Thyroid gland (tissue), 4 donors: Measurements from ENCODE around the gene CRACR2B. TPM values are rescaled to one million over a fixed set of nuclear protein-coding genes. Genes with fewer than 3 reads are reported as not detected.
A peak's percentile ranks its signal among the peaks of the same experiment; 100 is the strongest.

Experiments
- DNase-seq, 2 donors: peaks; one replicate each; pipeline ENCODE4 v3.0.0-alpha.2; 2019
- H3K27ac ChIP-seq, 3 donors: fragments of 200-600 bp; sonication (generic); 1 replicate in 2 of 3; 2 replicates in 1 of 3; pipeline ENCODE4 v1.5.1; 2016 to 2019; ENCODE audit warnings: mild to moderate bottlenecking in 1 of 3, moderate library complexity in 1 of 3
- H3K27me3 ChIP-seq: fragments of 200-600 bp; sonication (generic); one replicate; pipeline ENCODE4 v1.5.1; 2019
- H3K36me3 ChIP-seq, 2 donors: fragments of 200-600 bp; sonication (generic); one replicate each; pipeline ENCODE4 v1.5.1; 2016 to 2019
- H3K4me1 ChIP-seq, 2 donors: fragments of 200-600 bp; sonication (generic); one replicate each; pipeline ENCODE4 v1.5.1; 2017 to 2019
- H3K4me3 ChIP-seq, 3 donors: fragments of 200-600 bp; sonication (generic); replicated peaks in 1 of 3; 1 replicate in 2 of 3; 2 replicates in 1 of 3; pipeline ENCODE4 v1.5.1; 2016; ENCODE audit warnings: mild to moderate bottlenecking in 1 of 3
- H3K9me3 ChIP-seq: fragments of 200-600 bp; sonication (generic); one replicate; pipeline ENCODE4 v1.5.1; 2017
- POLR2A ChIP-seq, 2 donors: fragments of 450-650 bp; IDR thresholded peaks; one replicate each; pipeline ENCODE4 v1.6.1; 2017; ENCODE audit warnings: antibody characterized with exemption in 2 of 2, mild to moderate bottlenecking in 2 of 2, moderate library complexity in 1 of 2
- WGBS, 2 donors: methylation state at CpG; one replicate each; pipeline ENCODE4 v1.1.5; 2017; 5-methylcytosine and 5-hydroxymethylcytosine counted together
- intact Hi-C: fragments of 100-400 bp; cut with DNase I; formaldehyde crosslinking; loops from one replicate; pipeline ENCODE4 v1.15.1; 2023
- total RNA-seq, 4 donors: library from RNA; depleted of rRNA; stranded (reverse); fragments of >200 nt; gene quantifications; one replicate each; pipeline ENCODE4 v1.2.3, GENCODE V29; 2016
- TF ChIP-seq, protein P1 (sequence below), 6 experiments: fragments of 200-600 bp in 3 of 6; fragments of 450-650 bp in 3 of 6; sonication (generic) in 3 of 6; IDR thresholded peaks; one replicate each; pipeline ENCODE4 v1.5.1; 2016 to 2019; ENCODE audit warnings: antibody characterized with exemption in 6 of 6, mild to moderate bottlenecking in 2 of 6, inconsistent platforms in 1 of 6, moderate library complexity in 1 of 6

The CRACR2B gene
- total RNA-seq, 4 donors from 2014 or later = 4.1 to 21.2 (median 12.3) TPM

DNA sequence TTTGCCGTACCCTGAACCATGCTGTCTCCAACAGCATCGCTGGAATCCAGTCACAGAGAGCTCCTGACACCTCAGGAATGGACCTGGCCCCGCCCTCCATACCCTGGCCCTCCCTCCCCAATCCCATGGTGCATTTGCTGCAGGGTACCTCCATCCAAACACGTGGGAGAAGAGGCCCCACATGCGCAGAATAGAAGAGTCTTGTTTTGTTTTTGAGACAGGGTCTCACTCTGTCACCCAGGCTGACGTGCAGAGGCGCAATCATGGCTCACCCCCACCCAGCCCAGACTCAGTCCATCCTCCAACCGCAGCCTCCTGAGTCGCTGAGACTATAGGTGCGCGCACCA is 11.3 kb upstream of the CRACR2B start:
- H3K4me3 ChIP-seq = no peak overlapping the region
- 82 to 85% methylated on average over 11 of the region's 11 CpGs for WGBS, 2 donors
- no peak overlapping the region for H3K27ac ChIP-seq
- intact Hi-C loops = no loop called here
- no peak for DNase-seq
- peaks cover 22 to 24% of the 10 kb centered on the region in 2 donors for H3K36me3 ChIP-seq
- H3K27me3 ChIP-seq = no peaks in the 10 kb centered on the region
- H3K4me1 ChIP-seq = peaks cover 17 to 22% of the 10 kb centered on the region in 2 donors
- no peaks in the 10 kb centered on the region for H3K9me3 ChIP-seq
- TF ChIP-seq POLR2A (IDR thresholded peaks at IDR 0.05) = no peak
- TF ChIP-seq, protein P1, sequence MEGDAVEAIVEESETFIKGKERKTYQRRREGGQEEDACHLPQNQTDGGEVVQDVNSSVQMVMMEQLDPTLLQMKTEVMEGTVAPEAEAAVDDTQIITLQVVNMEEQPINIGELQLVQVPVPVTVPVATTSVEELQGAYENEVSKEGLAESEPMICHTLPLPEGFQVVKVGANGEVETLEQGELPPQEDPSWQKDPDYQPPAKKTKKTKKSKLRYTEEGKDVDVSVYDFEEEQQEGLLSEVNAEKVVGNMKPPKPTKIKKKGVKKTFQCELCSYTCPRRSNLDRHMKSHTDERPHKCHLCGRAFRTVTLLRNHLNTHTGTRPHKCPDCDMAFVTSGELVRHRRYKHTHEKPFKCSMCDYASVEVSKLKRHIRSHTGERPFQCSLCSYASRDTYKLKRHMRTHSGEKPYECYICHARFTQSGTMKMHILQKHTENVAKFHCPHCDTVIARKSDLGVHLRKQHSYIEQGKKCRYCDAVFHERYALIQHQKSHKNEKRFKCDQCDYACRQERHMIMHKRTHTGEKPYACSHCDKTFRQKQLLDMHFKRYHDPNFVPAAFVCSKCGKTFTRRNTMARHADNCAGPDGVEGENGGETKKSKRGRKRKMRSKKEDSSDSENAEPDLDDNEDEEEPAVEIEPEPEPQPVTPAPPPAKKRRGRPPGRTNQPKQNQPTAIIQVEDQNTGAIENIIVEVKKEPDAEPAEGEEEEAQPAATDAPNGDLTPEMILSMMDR (IDR thresholded peaks at IDR 0.05) = no peak

DNA sequence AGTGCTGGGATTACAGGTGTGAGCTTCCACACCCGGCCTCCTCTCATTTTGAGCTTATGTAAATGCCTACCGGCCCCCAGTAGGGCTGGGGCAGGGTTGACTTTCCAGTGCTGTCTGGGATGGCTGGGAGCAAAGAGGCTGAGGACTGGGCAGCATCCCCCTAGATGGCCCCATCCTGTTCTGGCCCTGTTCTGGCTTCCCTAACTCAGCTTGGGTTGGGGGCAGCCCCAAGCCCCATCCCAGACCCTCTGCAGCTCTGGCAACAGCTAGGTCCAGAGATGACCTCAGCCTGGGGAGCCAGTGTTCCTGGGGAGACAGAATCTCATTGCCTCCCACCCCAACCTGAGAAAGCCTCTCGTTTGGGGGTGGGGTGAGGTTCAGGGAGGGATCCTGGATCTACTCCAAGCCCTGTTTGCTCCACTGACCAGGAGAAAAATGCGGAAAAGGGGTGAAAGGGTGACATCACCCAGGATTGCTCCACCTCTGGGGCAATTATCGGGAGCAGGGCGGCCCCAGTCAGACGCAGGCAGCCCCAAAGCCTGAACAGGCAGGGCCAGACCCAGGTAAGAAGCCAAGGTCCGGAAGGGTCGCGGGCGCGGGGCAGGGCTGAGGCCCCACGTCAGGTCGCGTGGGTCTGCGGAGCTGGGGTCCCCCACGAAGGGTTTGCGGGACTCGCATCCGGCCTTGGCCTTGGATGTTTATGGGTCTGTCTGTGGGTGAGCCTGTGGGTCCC is 9.2 kb upstream of the CRACR2B start, which contains the start of gene PNPLA2:
Gene PNPLA2, plus strand, starts transcription at position 519 of the 733 bp plus-strand sequence. CDS start 805 bp downstream, outside the sequence.
- Histone ChIP-seq H3K4me1 (peaks cover 21 to 24% of the 10 kb centered on the region in 2 donors), H3K27me3 (no peaks in the 10 kb centered on the region), H3K36me3 (peaks cover 11 to 19% of the 10 kb centered on the region in 2 donors), H3K4me3 (peak within 1 kb of the TSS; percentile 21 to 100 (median 89)), H3K9me3 (no peaks in the 10 kb centered on the region), H3K27ac (peak within 1 kb of the TSS; percentile 79 to 99 (median 98))
- DNase-seq = peak; percentile 76 to 79
- intact Hi-C loops = no loop called here
- 11 to 28% methylated on average over 7 to 16 of the region's 20 CpGs for WGBS, 2 donors
- peak; percentile 35 to 56 for TF ChIP-seq POLR2A (IDR thresholded peaks at IDR 0.05)
- TF ChIP-seq, protein P1 (IDR thresholded peaks at IDR 0.05) = no peak

DNA sequence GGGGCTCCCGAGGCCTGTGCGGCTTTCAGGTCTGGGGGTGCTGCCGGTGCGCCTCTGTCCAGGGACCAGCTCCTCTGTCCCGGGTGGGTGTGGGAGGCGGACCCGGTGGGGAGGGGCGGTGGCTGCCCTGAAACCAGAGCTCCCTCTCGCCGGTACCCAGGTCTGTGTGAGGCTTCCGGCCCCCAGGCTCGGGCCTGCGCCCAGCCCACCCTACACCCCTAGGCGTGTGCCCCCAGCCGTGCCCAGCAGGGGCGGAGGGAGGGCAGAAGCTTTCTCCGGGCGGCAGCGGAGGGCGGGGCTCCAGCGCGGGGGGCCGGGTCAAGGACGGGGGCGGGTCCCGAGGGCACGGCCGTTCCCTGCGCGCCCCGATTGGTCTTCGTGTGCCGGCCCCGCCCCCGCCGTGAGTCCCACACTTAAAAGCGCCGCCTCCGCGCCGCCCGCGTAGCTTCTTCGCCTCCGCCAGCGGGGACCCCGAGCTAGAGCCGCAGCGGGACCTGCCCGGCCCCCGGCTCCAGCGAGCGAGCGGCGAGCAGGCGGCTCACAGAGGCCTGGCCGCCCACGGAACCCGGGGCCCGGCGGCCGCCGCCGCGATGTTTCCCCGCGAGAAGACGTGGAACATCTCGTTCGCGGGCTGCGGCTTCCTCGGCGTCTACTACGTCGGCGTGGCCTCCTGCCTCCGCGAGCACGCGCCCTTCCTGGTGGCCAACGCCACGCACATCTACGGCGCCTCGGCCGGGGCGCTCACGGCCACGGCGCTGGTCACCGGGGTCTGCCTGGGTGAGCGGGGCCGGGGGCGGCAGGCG is 8.4 kb upstream of the CRACR2B start:
- DNase-seq = peak; percentile 91 to 96
- WGBS, 2 donors = no CpG with 5 or more reads among the region's 96 CpGs
- TF ChIP-seq POLR2A (IDR thresholded peaks at IDR 0.05) = peak; percentile 67 to 88
- TF ChIP-seq, protein P1 (IDR thresholded peaks at IDR 0.05) = peak in 4 of 6 experiments; percentile 16 to 38 (median 23)
- Histone ChIP-seq H3K27me3 (no peaks in the 10 kb centered on the region), H3K36me3 (peaks cover 17 to 22% of the 10 kb centered on the region in 2 donors), H3K9me3 (no peaks in the 10 kb centered on the region), H3K4me1 (peaks cover 21 to 24% of the 10 kb centered on the region in 2 donors), H3K27ac (peak overlapping the region; percentile 79 to 99 (median 98)), H3K4me3 (peak overlapping the region; percentile 21 to 100 (median 89))
- intact Hi-C loops = no loop called here

DNA sequence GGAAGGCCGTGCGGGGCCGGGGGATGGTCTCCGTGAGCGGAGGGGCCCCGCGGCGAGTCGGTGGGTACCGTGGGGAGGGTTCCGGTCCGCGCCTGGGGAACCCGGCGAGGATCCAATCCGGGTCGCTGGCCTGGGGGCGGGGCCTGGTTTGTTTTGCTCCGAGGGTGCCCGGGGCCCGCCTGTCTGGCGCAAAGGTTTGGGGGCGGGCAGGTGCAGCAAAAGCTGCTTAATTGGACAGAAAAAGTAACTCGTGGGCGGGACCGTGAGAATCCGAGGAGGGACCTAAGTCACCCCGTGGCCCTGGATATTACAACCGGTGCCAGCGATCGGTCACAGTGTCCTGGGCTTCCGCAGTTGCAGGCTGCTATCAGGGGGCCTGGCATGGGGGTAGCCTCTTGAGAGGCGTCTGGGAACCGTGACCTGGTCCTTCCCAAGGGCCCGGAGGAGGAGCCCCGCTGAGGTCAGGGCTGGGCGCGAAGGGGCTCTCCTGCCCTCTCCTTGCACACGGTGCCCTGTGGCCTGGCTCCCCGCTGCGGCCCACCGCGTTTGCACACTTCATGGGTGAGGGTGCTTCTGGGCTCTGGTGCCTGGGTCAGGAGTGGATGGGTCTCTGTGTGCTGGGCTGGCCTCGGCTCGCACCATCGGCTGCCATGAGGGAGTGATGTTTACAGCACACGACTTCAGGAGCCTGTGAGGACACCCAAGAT is 7.6 kb upstream of the CRACR2B start:
- Histone ChIP-seq H3K4me3 (peak overlapping the region; percentile 38 to 100 (median 89)), H3K27ac (peak overlapping the region; percentile 78 to 99 (median 98)), H3K27me3 (no peaks in the 10 kb centered on the region), H3K36me3 (peaks cover 25 to 30% of the 10 kb centered on the region in 2 donors), H3K4me1 (peaks cover 21 to 24% of the 10 kb centered on the region in 2 donors), H3K9me3 (no peaks in the 10 kb centered on the region)
- DNase-seq = peak; percentile 98
- TF ChIP-seq, protein P1 (IDR thresholded peaks at IDR 0.05) = no peak
- TF ChIP-seq POLR2A (IDR thresholded peaks at IDR 0.05) = peak in 1 of 2 donors; percentile 36
- intact Hi-C loops = loop anchor here (10.0 kb wide), 1 partner anchor 95 kb away; the partner anchor contains the start of gene CHID1
- 0 to 2% methylated on average over 1 to 19 of the region's 47 CpGs for WGBS, 2 donors
